NCI-H748 treated with DMSO at 0.1 percent for 48 hours (cell line): ENCODE measurements around the gene SYTL4.

Source experiments
- DNase-seq: peaks from one replicate; lab custom pipeline; 2025; lab: John Stamatoyannopoulos, UW

The SYTL4 gene

GRCh38 chrX:100695302-100695701, 36.6 kb downstream of the SYTL4 start:
- no peak for DNase-seq

- DNase-seq, result no peak
Observed at GRCh38 chrX:100687546-100687945, 44.4 kb downstream of the SYTL4 start.

GRCh38 chrX:100687128-100687527, 44.8 kb downstream of the SYTL4 start:
- DNase-seq, result no peak

GRCh38 chrX:100685997-100686305, 46.0 kb downstream of the SYTL4 start:
- DNase-seq, result no peak

- peak; percentile 61 for DNase-seq
Observed at GRCh38 chrX:100685284-100685996, 46.5 kb downstream of the SYTL4 start.

- DNase-seq, result no peak
Observed at GRCh38 chrX:100682939-100683338, 49.0 kb downstream of the SYTL4 start.

- DNase-seq, result no peak
Observed at GRCh38 chrX:100681599-100681998, 50.3 kb downstream of the SYTL4 start.

- DNase-seq, result no peak
Observed at GRCh38 chrX:100680756-100681155, 51.2 kb downstream of the SYTL4 start.

- DNase-seq, result no peak
Observed at GRCh38 chrX:100677611-100678181, 54.2 kb downstream of the SYTL4 start.

- no peak for DNase-seq
Observed at GRCh38 chrX:100674705-100675104, 57.2 kb downstream of the SYTL4 start.

- no peak for DNase-seq
Observed at GRCh38 chrX:100673397-100673953, 58.4 kb downstream of the SYTL4 start.

- DNase-seq, result no peak
Observed at GRCh38 chrX:100672966-100673365, 59.0 kb downstream of the SYTL4 start.

- no peak for DNase-seq
Observed at GRCh38 chrX:100663642-100664041, 68.3 kb downstream of the SYTL4 start.

- no peak for DNase-seq
Observed at GRCh38 chrX:100662796-100663195, 69.1 kb downstream of the SYTL4 start.

- no peak for DNase-seq
Observed at GRCh38 chrX:100662170-100662569, 69.8 kb downstream of the SYTL4 start.

- no peak for DNase-seq
Observed at GRCh38 chrX:100659431-100660137, 72.3 kb downstream of the SYTL4 start.

GRCh38 chrX:100658941-100659381, 73.0 kb downstream of the SYTL4 start:
- DNase-seq, result no peak

GRCh38 chrX:100654261-100654660, 77.7 kb downstream of the SYTL4 start:
- peak; percentile 17 for DNase-seq

GRCh38 chrX:100652266-100652665, 79.7 kb downstream of the SYTL4 start:
- no peak for DNase-seq

- DNase-seq, result no peak
Observed at GRCh38 chrX:100650841-100651240, 81.1 kb downstream of the SYTL4 start.

- no peak for DNase-seq
Observed at GRCh38 chrX:100649550-100650356, 82.2 kb downstream of the SYTL4 start.
